Loucy (cell line): Measurements from ENCODE around the gene DAW1.

Experiments used
- H2AFZ ChIP-seq: fragments of 200-600 bp; sonication (generic); 2 replicates; pipeline ENCODE4 v1.6.0; 2016; ENCODE audit warnings: antibody characterized with exemption, mild to moderate bottlenecking, low read length, moderate library complexity
- H3F3A ChIP-seq: fragments of 200-600 bp; 2 replicates; pipeline ENCODE4 v1.6.0; 2016; ENCODE audit warnings: antibody characterized with exemption, low read depth, mild to moderate bottlenecking
- H3K27me3 ChIP-seq: fragments of 200-600 bp; sonication (generic); 2 replicates; pipeline ENCODE4 v1.6.1; 2014; ENCODE audit warnings: low read length, mild to moderate bottlenecking; ENCODE audit not compliant: insufficient read depth, poor library complexity, severe bottlenecking
- H3K36me3 ChIP-seq: fragments of 200-600 bp; sonication (generic); 2 replicates; pipeline ENCODE4 v1.6.1; 2016; ENCODE audit warnings: low read length; ENCODE audit not compliant: insufficient read depth
- H3K4me1 ChIP-seq: fragments of 200-600 bp; sonication (generic); 2 replicates; pipeline ENCODE4 v1.5.1; 2014; ENCODE audit warnings: low read length, mild to moderate bottlenecking; ENCODE audit not compliant: insufficient read depth, poor library complexity, severe bottlenecking
- H3K4me2 ChIP-seq: fragments of 200-600 bp; sonication (generic); 2 replicates; pipeline ENCODE4 v1.6.0; 2014; ENCODE audit warnings: antibody characterized with exemption, low read length, low read depth, mild to moderate bottlenecking; ENCODE audit not compliant: poor library complexity, severe bottlenecking
- H3K4me3 ChIP-seq: fragments of 200-600 bp; sonication (generic); 2 replicates; pipeline ENCODE4 v1.5.1; 2014; ENCODE audit warnings: low read length, mild to moderate bottlenecking, mixed read lengths; ENCODE audit not compliant: poor library complexity, severe bottlenecking
- H3K79me2 ChIP-seq: fragments of 200-600 bp; sonication (generic); 2 replicates; pipeline ENCODE4 v1.6.1; 2014; ENCODE audit warnings: low read length; ENCODE audit not compliant: insufficient read depth
- H3K9ac ChIP-seq: fragments of 200-600 bp; sonication (generic); 2 replicates; pipeline ENCODE4 v1.6.0; 2014; ENCODE audit warnings: mild to moderate bottlenecking, low read depth, low read length, moderate library complexity; ENCODE audit not compliant: poor library complexity, severe bottlenecking
- H3K9me2 ChIP-seq: fragments of 200-600 bp; sonication (generic); replicated peaks from 2 replicates; pipeline ENCODE4 v1.6.1; 2016; ENCODE audit warnings: low read depth, low read length, mixed read lengths
- H3K9me3 ChIP-seq: fragments of 200-600 bp; sonication (generic); 2 replicates; pipeline ENCODE4 v1.6.1; 2014; ENCODE audit warnings: mild to moderate bottlenecking, antibody characterized with exemption, low read length, low read depth; ENCODE audit not compliant: insufficient read depth
- H4K20me1 ChIP-seq: fragments of 200-600 bp; sonication (generic); 2 replicates; pipeline ENCODE4 v1.6.0; 2014; ENCODE audit warnings: antibody characterized with exemption, low read length, mild to moderate bottlenecking; ENCODE audit not compliant: insufficient read depth, poor library complexity, severe bottlenecking
- EZH2phosphoT487 ChIP-seq: fragments of 200-600 bp; IDR thresholded peaks from 2 replicates; pipeline ENCODE4 v1.6.1; 2018; ENCODE audit warnings: antibody characterized with exemption, mild to moderate bottlenecking, moderate library complexity, borderline replicate concordance
- TF ChIP-seq, protein P1 (sequence below): fragments of 200-600 bp; sonication (generic); conservative IDR thresholded peaks from 2 replicates; pipeline ENCODE4 v1.5.1; 2014; ENCODE audit warnings: mild to moderate bottlenecking, antibody characterized with exemption, low read length

DAW1 gene

GRCh38 chr2:227870710-227871374, 589 bp upstream of the DAW1 start:
- H2AFZ ChIP-seq: no peak overlapping the region
- H3K4me3 ChIP-seq: no peak overlapping the region
- H3K9me2 ChIP-seq: no peaks in the 10 kb centered on the region
- no peaks in the 10 kb centered on the region for H3K36me3 ChIP-seq
- no peak for TF ChIP-seq EZH2phosphoT487
- no peaks in the 10 kb centered on the region for H4K20me1 ChIP-seq
- no peaks in the 10 kb centered on the region for H3K79me2 ChIP-seq
- H3K27me3 ChIP-seq: no peaks in the 10 kb centered on the region
- no peaks in the 10 kb centered on the region for H3F3A ChIP-seq
- H3K4me2 ChIP-seq: no peak overlapping the region
- no peak overlapping the region for H3K9ac ChIP-seq
- no peaks in the 10 kb centered on the region for H3K9me3 ChIP-seq
- no peaks in the 10 kb centered on the region for H3K4me1 ChIP-seq

GRCh38 chr2:227872676-227873075, 1.2 kb downstream of the DAW1 start:
- H3F3A ChIP-seq: no peaks in the 10 kb centered on the region
- no peaks in the 10 kb centered on the region for H4K20me1 ChIP-seq
- no peak overlapping the region for H3K4me2 ChIP-seq
- no peak for TF ChIP-seq EZH2phosphoT487
- TF ChIP-seq, protein P1, sequence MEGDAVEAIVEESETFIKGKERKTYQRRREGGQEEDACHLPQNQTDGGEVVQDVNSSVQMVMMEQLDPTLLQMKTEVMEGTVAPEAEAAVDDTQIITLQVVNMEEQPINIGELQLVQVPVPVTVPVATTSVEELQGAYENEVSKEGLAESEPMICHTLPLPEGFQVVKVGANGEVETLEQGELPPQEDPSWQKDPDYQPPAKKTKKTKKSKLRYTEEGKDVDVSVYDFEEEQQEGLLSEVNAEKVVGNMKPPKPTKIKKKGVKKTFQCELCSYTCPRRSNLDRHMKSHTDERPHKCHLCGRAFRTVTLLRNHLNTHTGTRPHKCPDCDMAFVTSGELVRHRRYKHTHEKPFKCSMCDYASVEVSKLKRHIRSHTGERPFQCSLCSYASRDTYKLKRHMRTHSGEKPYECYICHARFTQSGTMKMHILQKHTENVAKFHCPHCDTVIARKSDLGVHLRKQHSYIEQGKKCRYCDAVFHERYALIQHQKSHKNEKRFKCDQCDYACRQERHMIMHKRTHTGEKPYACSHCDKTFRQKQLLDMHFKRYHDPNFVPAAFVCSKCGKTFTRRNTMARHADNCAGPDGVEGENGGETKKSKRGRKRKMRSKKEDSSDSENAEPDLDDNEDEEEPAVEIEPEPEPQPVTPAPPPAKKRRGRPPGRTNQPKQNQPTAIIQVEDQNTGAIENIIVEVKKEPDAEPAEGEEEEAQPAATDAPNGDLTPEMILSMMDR: no peak
- no peak overlapping the region for H3K4me3 ChIP-seq
- no peaks in the 10 kb centered on the region for H3K79me2 ChIP-seq
- no peak overlapping the region for H2AFZ ChIP-seq
- no peaks in the 10 kb centered on the region for H3K27me3 ChIP-seq
- no peaks in the 10 kb centered on the region for H3K9me2 ChIP-seq
- no peaks in the 10 kb centered on the region for H3K9me3 ChIP-seq
- no peaks in the 10 kb centered on the region for H3K36me3 ChIP-seq
- no peak overlapping the region for H3K9ac ChIP-seq
- no peaks in the 10 kb centered on the region for H3K4me1 ChIP-seq

- TF ChIP-seq EZH2phosphoT487: no peak
- Histone ChIP-seq H3K9me2 (no peaks in the 10 kb centered on the region), H3K4me2 (no peak overlapping the region), H2AFZ (no peak overlapping the region), H3K36me3 (no peaks in the 10 kb centered on the region), H3K27me3 (no peaks in the 10 kb centered on the region), H3K4me1 (no peaks in the 10 kb centered on the region), H3F3A (no peaks in the 10 kb centered on the region), H3K4me3 (no peak overlapping the region), H3K9me3 (no peaks in the 10 kb centered on the region), H4K20me1 (no peaks in the 10 kb centered on the region), H3K79me2 (no peaks in the 10 kb centered on the region), H3K9ac (no peak overlapping the region)
These were observed 4.9 kb downstream of the DAW1 start for GRCh38 chr2:227876300-227876801.

- Histone ChIP-seq H3K27me3 (no peaks in the 10 kb centered on the region), H3F3A (no peaks in the 10 kb centered on the region), H4K20me1 (no peaks in the 10 kb centered on the region), H3K9ac (no peak overlapping the region), H3K36me3 (no peaks in the 10 kb centered on the region), H3K4me3 (no peak overlapping the region), H3K9me2 (no peaks in the 10 kb centered on the region), H2AFZ (no peak overlapping the region), H3K9me3 (no peaks in the 10 kb centered on the region), H3K4me2 (no peak overlapping the region), H3K4me1 (no peaks in the 10 kb centered on the region), H3K79me2 (no peaks in the 10 kb centered on the region)
- TF ChIP-seq EZH2phosphoT487: no peak
- TF ChIP-seq, protein P1: no peak
These were observed 6.2 kb downstream of the DAW1 start for GRCh38 chr2:227877421-227878310.
